DMS 273 (cell line): ENCODE data around the gene HSDL1.
A peak's percentile ranks its signal among the peaks of the same experiment; 100 is the strongest.
"Not testable (repeated sequence)": the region's sequence is repeated elsewhere in the genome, so short reads cannot be mapped to it uniquely, and the experiment has no call there.

Source experiments
- DNase-seq: peaks from one replicate; lab custom pipeline; 2025; ENCODE audit not compliant: unreplicated experiment; lab: John Stamatoyannopoulos, UW

HSDL1 gene

GRCh38 chr16:84139628-84140258 lies 5.2 kb downstream of the HSDL1 start:
- DNase-seq, result no peak

GRCh38 chr16:84138824-84139627 lies 6.0 kb downstream of the HSDL1 start:
- peak; percentile 34 for DNase-seq

GRCh38 chr16:84138500-84138823 lies 6.5 kb downstream of the HSDL1 start:
- DNase-seq, result no peak

GRCh38 chr16:84137769-84138357 lies 7.1 kb downstream of the HSDL1 start:
- DNase-seq, result no peak

- no peak for DNase-seq
These were observed 7.7 kb downstream of the HSDL1 start for GRCh38 chr16:84137287-84137686.

GRCh38 chr16:84136331-84137125 lies 8.4 kb downstream of the HSDL1 start:
- no peak for DNase-seq

GRCh38 chr16:84132527-84133285 lies 12.3 kb downstream of the HSDL1 start:
- DNase-seq, result no peak

GRCh38 chr16:84131117-84131516 lies 13.9 kb downstream of the HSDL1 start:
- DNase-seq, result no peak

GRCh38 chr16:84124257-84125073 lies 20.5 kb downstream of the HSDL1 start:
- DNase-seq, result no peak

GRCh38 chr16:84121007-84121406 lies 24.0 kb downstream of the HSDL1 start:
- no peak for DNase-seq

GRCh38 chr16:84120023-84120422 lies 25.0 kb downstream of the HSDL1 start:
- no peak for DNase-seq

- DNase-seq, result no peak
These were observed 25.6 kb downstream of the HSDL1 start for GRCh38 chr16:84119368-84119767.

GRCh38 chr16:84118315-84118714 lies 26.7 kb downstream of the HSDL1 start:
- not testable (repeated sequence) for DNase-seq

GRCh38 chr16:84117494-84117843 lies 27.5 kb downstream of the HSDL1 start:
- DNase-seq, result peak; percentile 76

GRCh38 chr16:84116720-84117493 lies 28.1 kb downstream of the HSDL1 start, which contains the start of gene MBTPS1:
MBTPS1 (minus strand) TSS chr16:84116942; CDS start chr16:84101783, 15,159 bp downstream.
- peak; percentile 99 for DNase-seq

GRCh38 chr16:84115919-84116719 lies 28.9 kb downstream of the HSDL1 start:
- peak; percentile 78 for DNase-seq

- DNase-seq, result not testable (repeated sequence)
These were observed 33.0 kb downstream of the HSDL1 start for GRCh38 chr16:84111949-84112348.

- no peak for DNase-seq
These were observed 33.5 kb downstream of the HSDL1 start for GRCh38 chr16:84111525-84111924.
